Activated naive CD8-positive, alpha-beta T cell (primary cell): ENCODE data around the gene FIGLA.
"Not testable (repeated sequence)": the region's sequence is repeated elsewhere in the genome, so short reads cannot be mapped to it uniquely, and the experiment has no call there.

Experiments used
- H3K27ac Mint-ChIP-seq: one replicate; pipeline ENCODE4 v1.8.0; 2021; ENCODE audit warnings: mixed read lengths
- H3K27me3 Mint-ChIP-seq: one replicate; pipeline ENCODE4 v1.8.0; 2021; ENCODE audit warnings: mixed read lengths
- H3K36me3 Mint-ChIP-seq: one replicate; pipeline ENCODE4 v1.8.0; 2021; ENCODE audit warnings: mixed read lengths
- H3K4me1 Mint-ChIP-seq: one replicate; pipeline ENCODE4 v1.8.0; 2021; ENCODE audit warnings: low read depth, mixed read lengths
- H3K4me3 Mint-ChIP-seq: one replicate; pipeline ENCODE4 v1.8.0; 2021; ENCODE audit warnings: mild to moderate bottlenecking, mixed read lengths
- H3K9me3 Mint-ChIP-seq: one replicate; pipeline ENCODE4 v1.8.0; 2021; ENCODE audit warnings: low read depth, mixed read lengths

FIGLA gene

GRCh38 chr2:70823249-70823648, 32.8 kb upstream of the FIGLA start:
- Mint-ChIP-seq H3K4me1 (peaks cover 12% of the 10 kb centered on the region), H3K27ac (no peak overlapping the region), H3K4me3 (no peak overlapping the region), H3K27me3 (no peaks in the 10 kb centered on the region), H3K36me3 (no peaks in the 10 kb centered on the region), H3K9me3 (no peaks in the 10 kb centered on the region)

DNA sequence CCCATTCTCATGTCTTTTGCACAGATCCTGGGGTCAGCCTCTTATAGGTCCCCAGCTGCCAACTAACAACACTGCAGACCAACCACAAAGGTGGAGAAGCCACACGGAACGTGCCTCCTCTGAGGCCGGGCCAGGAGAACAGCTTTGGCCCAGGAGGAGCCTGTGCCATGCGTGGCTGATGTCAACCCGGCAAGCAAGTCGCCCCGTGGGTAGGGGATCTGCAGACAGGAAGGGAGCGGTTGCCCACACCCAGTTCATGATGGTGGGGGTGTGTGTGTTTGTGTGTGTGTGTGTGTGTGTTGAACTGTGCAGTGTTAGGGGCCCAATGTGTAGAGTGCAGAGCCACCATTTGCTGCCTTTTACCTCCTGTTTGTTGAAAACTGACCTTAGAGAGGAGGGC, 32.4 kb upstream of the FIGLA start:
- no peak overlapping the region for H3K4me3 Mint-ChIP-seq
- H3K36me3 Mint-ChIP-seq, result no peaks in the 10 kb centered on the region
- no peaks in the 10 kb centered on the region for H3K9me3 Mint-ChIP-seq
- no peak overlapping the region for H3K27ac Mint-ChIP-seq
- H3K4me1 Mint-ChIP-seq, result peaks cover 12% of the 10 kb centered on the region
- H3K27me3 Mint-ChIP-seq, result no peaks in the 10 kb centered on the region

DNA sequence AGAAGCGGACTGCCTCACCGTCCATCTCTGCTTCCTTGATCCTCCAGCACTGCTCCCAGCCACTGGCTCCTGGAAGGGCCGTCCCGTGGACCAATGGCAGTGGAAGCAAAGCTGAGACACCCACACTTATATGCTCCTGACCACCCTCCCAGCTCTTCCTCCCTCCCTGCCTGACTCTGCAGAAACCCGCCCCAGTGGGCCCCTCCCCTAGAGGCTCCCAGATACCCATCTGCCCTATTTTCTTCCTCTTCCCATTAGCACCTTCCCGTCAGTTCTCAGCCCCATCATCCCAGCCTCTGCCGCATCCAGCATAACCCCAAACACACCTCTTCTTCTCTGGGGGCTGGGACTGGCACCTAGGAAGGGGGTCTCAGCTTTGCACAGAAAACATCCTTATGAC, 30.1 kb upstream of the FIGLA start, which contains the start of gene CLEC4F:
Gene CLEC4F (minus strand): TSS at position 101 of the 400 bp plus-strand sequence. CDS start 76 bp downstream, at position 25.
- Mint-ChIP-seq H3K9me3 (no peaks in the 10 kb centered on the region), H3K27me3 (no peaks in the 10 kb centered on the region), H3K4me3 (no peak within 1 kb of the TSS), H3K4me1 (peaks cover 2% of the 10 kb centered on the region), H3K36me3 (no peaks in the 10 kb centered on the region), H3K27ac (no peak within 1 kb of the TSS)

- no peak overlapping the region for H3K27ac Mint-ChIP-seq
- no peaks in the 10 kb centered on the region for H3K27me3 Mint-ChIP-seq
- no peaks in the 10 kb centered on the region for H3K36me3 Mint-ChIP-seq
Measured at GRCh38 chr2:70817284-70817954, 27.0 kb upstream of the FIGLA start.

DNA sequence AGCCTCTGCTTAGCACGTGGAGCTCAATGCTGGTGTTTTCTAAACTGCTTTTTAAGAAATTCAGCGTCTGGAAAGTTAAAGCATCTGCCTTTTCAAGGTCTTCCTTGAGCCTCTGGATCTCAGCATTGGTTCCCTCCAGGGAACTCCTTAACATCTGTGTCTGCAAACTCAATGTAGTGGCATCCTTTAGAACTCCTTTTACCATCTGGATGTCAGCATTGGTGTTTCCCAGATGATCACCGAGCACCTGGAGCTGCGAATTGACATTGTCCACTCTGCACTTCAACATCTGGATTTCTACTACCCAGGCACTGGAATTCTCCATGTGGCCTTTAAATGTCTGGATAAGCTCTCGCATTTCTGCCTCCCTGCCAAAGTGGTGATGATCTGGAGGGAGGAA, 26.3 kb upstream of the FIGLA start:
- no peaks in the 10 kb centered on the region for H3K36me3 Mint-ChIP-seq
- no peaks in the 10 kb centered on the region for H3K9me3 Mint-ChIP-seq
- H3K27ac Mint-ChIP-seq, result no peak overlapping the region
- no peaks in the 10 kb centered on the region for H3K4me1 Mint-ChIP-seq
- no peak overlapping the region for H3K4me3 Mint-ChIP-seq
- H3K27me3 Mint-ChIP-seq, result no peaks in the 10 kb centered on the region

More at GRCh38 chr2:70817284-70817954, 27.0 kb upstream of the FIGLA start:
- Mint-ChIP-seq H3K4me1 (no peaks in the 10 kb centered on the region), H3K9me3 (no peaks in the 10 kb centered on the region), H3K4me3 (no peak overlapping the region)

DNA sequence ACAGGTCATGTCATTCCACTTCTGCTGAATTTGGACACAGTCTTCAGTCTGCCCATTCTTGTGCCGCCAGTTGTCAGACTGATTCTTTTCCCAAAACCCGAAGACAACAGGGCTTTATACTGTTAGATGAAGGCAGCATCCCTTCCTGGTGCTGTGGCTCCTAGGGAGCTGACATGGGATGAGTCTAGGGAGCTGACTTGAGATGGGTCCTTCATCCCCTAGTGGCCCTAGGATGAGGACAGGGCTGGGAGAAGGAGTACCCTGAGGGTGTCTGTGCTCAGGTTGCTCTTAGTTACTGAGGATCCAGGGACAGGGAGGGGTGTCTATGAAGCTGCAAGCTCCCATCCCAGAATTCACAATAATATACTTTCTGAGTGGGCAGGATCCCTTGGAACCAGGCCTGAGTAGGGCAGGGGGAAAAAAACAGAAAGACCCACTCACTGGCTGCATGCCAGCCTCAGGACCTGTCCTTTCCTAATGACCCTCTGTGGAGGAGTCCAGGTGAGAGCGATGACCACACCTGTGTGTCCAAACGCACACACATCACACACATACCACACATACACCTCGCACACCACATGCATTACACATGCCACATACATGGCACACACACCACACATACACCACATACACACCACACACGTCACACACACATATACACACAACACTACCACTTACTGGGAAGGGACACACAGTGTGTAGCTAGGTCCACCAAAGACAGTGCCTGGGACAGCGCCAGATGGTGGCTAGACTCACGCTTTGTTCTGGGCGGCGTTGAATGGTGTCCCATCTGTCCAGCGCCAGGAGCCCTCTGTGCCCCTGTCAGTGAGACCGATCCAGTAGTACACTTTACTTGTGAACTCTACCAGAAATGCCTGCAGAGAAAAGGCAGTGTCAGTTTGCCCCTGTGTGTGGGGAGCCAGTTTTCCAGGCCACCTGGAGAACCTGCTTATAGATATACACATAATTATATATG, 18.8 kb upstream of the FIGLA start:
- Mint-ChIP-seq H3K36me3 (no peaks in the 10 kb centered on the region), H3K27me3 (peaks cover 2% of the 10 kb centered on the region), H3K9me3 (no peaks in the 10 kb centered on the region), H3K4me3 (no peak overlapping the region), H3K4me1 (no peaks in the 10 kb centered on the region), H3K27ac (no peak overlapping the region)

DNA sequence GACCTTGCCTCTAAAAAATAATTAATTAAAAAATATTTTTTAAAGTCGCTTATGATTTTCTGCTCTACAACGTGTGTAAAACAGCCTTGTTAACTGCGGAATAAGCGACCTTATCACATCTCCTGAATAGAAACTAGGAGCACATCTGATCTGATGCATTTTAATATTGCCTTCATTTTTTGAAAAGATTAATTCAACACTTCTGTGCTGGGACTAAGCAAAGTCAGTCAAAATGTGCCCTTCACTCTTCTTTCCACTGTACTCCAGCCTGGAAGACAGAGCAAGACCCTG, 17.3 kb upstream of the FIGLA start:
- H3K27me3 Mint-ChIP-seq, result peaks cover 2% of the 10 kb centered on the region
- H3K4me1 Mint-ChIP-seq, result no peaks in the 10 kb centered on the region
- H3K27ac Mint-ChIP-seq, result no peak overlapping the region
- no peak overlapping the region for H3K4me3 Mint-ChIP-seq
- no peaks in the 10 kb centered on the region for H3K36me3 Mint-ChIP-seq
- H3K9me3 Mint-ChIP-seq, result no peaks in the 10 kb centered on the region

GRCh38 chr2:70807102-70807827, 16.8 kb upstream of the FIGLA start:
- H3K36me3 Mint-ChIP-seq, result no peaks in the 10 kb centered on the region
- no peak overlapping the region for H3K27ac Mint-ChIP-seq
- peaks cover 2% of the 10 kb centered on the region for H3K27me3 Mint-ChIP-seq
- no peaks in the 10 kb centered on the region for H3K4me1 Mint-ChIP-seq
- H3K4me3 Mint-ChIP-seq, result no peak overlapping the region
- no peaks in the 10 kb centered on the region for H3K9me3 Mint-ChIP-seq

DNA sequence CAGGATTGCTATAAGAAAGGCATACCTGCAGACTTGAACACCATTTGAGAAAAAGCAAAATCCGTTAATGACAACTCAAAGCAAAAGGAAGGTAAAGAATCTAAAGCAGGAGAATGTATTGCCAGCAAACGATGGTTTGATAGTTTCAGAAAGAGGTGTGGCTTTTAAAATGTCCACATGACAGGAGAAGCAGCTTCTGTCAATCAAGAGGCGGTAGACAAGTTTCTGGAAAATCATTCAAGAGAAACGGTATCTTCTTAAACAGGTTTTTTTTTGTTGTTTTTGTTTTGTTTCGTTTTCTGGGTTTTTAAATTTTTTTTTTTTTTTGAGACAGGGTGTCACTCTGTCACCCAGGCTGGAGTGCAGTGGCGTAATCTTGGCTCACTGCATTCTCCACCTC, 16.2 kb upstream of the FIGLA start:
- H3K36me3 Mint-ChIP-seq, result no peaks in the 10 kb centered on the region
- H3K4me3 Mint-ChIP-seq, result no peak overlapping the region
- peaks cover 2% of the 10 kb centered on the region for H3K27me3 Mint-ChIP-seq
- H3K4me1 Mint-ChIP-seq, result no peaks in the 10 kb centered on the region
- no peaks in the 10 kb centered on the region for H3K9me3 Mint-ChIP-seq
- no peak overlapping the region for H3K27ac Mint-ChIP-seq

- no peak overlapping the region for H3K4me3 Mint-ChIP-seq
- H3K9me3 Mint-ChIP-seq, result no peaks in the 10 kb centered on the region
- H3K4me1 Mint-ChIP-seq, result no peaks in the 10 kb centered on the region
- no peak overlapping the region for H3K27ac Mint-ChIP-seq
- peaks cover 2% of the 10 kb centered on the region for H3K27me3 Mint-ChIP-seq
- H3K36me3 Mint-ChIP-seq, result no peaks in the 10 kb centered on the region
Measured at GRCh38 chr2:70806013-70806412, 15.6 kb upstream of the FIGLA start.

- peaks cover 4% of the 10 kb centered on the region for H3K9me3 Mint-ChIP-seq
- no peak overlapping the region for H3K4me3 Mint-ChIP-seq
- H3K27me3 Mint-ChIP-seq, result peaks cover 10% of the 10 kb centered on the region
- no peak overlapping the region for H3K27ac Mint-ChIP-seq
- no peaks in the 10 kb centered on the region for H3K4me1 Mint-ChIP-seq
- peaks cover 7% of the 10 kb centered on the region for H3K36me3 Mint-ChIP-seq
Measured at GRCh38 chr2:70801607-70802263, 11.3 kb upstream of the FIGLA start.

- H3K27ac Mint-ChIP-seq, result no peak overlapping the region
- peaks cover 4% of the 10 kb centered on the region for H3K9me3 Mint-ChIP-seq
- H3K4me3 Mint-ChIP-seq, result no peak overlapping the region
- no peaks in the 10 kb centered on the region for H3K4me1 Mint-ChIP-seq
- H3K27me3 Mint-ChIP-seq, result peaks cover 8% of the 10 kb centered on the region
- H3K36me3 Mint-ChIP-seq, result peaks cover 7% of the 10 kb centered on the region
Measured at GRCh38 chr2:70799706-70800105, 9.3 kb upstream of the FIGLA start.

DNA sequence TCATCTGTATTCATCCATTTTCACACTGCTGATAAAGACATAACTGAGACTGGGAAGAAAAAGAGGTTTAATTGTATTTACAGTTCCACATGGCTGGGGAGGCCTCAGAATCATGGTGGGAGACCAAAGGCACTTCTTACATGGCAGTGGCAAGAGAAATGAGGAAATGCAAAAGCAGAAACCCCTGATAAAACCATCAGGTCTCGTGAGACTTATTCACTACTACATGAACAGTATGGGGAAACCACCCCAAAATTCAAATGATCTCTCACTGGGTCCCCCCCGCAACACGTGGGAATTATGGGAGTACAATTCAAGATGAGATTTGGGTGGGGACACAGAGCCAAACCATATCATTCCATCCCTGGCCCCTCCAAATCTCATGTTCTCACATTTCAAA, 7.6 kb upstream of the FIGLA start:
- H3K4me3 Mint-ChIP-seq, H3K9me3 Mint-ChIP-seq, H3K4me1 Mint-ChIP-seq, H3K27ac Mint-ChIP-seq, H3K36me3 Mint-ChIP-seq: not testable (repeated sequence)
- peaks cover 13% of the 10 kb centered on the region for H3K27me3 Mint-ChIP-seq

GRCh38 chr2:70797506-70797905, 7.1 kb upstream of the FIGLA start:
- H3K27me3 Mint-ChIP-seq, result peaks cover 17% of the 10 kb centered on the region
- H3K9me3 Mint-ChIP-seq, result peaks cover 4% of the 10 kb centered on the region
- H3K4me1 Mint-ChIP-seq, result no peaks in the 10 kb centered on the region
- peaks cover 7% of the 10 kb centered on the region for H3K36me3 Mint-ChIP-seq
- no peak overlapping the region for H3K27ac Mint-ChIP-seq
- H3K4me3 Mint-ChIP-seq, result no peak overlapping the region

DNA sequence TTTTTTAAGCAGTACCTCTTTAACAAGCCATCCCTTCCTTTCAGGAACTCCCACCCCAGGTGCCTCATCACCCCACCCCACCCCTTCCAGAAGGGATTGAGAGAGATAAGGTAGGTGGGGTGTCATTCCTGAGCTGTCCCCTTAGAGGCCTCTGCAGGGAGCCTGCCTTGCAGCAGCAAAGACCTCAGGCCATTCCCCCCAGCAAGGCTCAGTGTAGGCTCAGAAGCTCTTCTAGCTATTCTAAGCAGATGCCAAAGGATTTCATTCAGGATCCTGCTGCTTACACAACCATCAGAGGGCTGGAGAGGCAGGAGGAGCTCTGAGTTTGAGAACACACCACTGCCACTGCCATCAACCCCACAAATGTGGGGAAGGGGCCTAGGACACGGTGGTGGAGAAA, 5.8 kb upstream of the FIGLA start:
- Mint-ChIP-seq H3K4me1 (no peaks in the 10 kb centered on the region), H3K36me3 (peaks cover 7% of the 10 kb centered on the region), H3K4me3 (no peak overlapping the region), H3K27ac (no peak overlapping the region), H3K27me3 (peaks cover 25% of the 10 kb centered on the region), H3K9me3 (peaks cover 4% of the 10 kb centered on the region)
